Measurements from ENCODE around the gene SLC6A7. TPM values are rescaled to one million over a fixed set of nuclear protein-coding genes. Genes with fewer than 3 reads are reported as not detected.

SLC6A7 gene
- total RNA-seq, 1 donor from 2014 or later, result not detected

GRCh38 chr5:150213530-150213929 is 23.7 kb downstream of the SLC6A7 start:
- peaks cover 6% of the 10 kb centered on the region for H3K27me3 Mint-ChIP-seq (ENCODE audit: unreplicated experiment)
- DNase-seq, result no peak
- H3K4me1 Mint-ChIP-seq (ENCODE audit: low read depth, unreplicated experiment), result no peaks in the 10 kb centered on the region
- peaks cover 4% of the 10 kb centered on the region for H3K9me3 Mint-ChIP-seq (ENCODE audit: unreplicated experiment)
- H3K36me3 Mint-ChIP-seq (ENCODE audit: unreplicated experiment), result no peaks in the 10 kb centered on the region
- H3K27ac Mint-ChIP-seq (ENCODE audit: unreplicated experiment), result no peak overlapping the region
- no peak for TF ChIP-seq CTCF (IDR thresholded peaks at IDR 0.05; ENCODE audit: partially characterized antibody, unreplicated experiment)
- no peak overlapping the region for H3K4me3 Mint-ChIP-seq (ENCODE audit: unreplicated experiment)

GRCh38 chr5:150214289-150214688 is 24.4 kb downstream of the SLC6A7 start:
- no peak for DNase-seq
- H3K27ac Mint-ChIP-seq (ENCODE audit: unreplicated experiment), result no peak overlapping the region
- peaks cover 6% of the 10 kb centered on the region for H3K27me3 Mint-ChIP-seq (ENCODE audit: unreplicated experiment)
- H3K4me3 Mint-ChIP-seq (ENCODE audit: unreplicated experiment), result no peak overlapping the region
- H3K9me3 Mint-ChIP-seq (ENCODE audit: unreplicated experiment), result peaks cover 4% of the 10 kb centered on the region
- H3K36me3 Mint-ChIP-seq (ENCODE audit: unreplicated experiment), result no peaks in the 10 kb centered on the region
- no peaks in the 10 kb centered on the region for H3K4me1 Mint-ChIP-seq (ENCODE audit: low read depth, unreplicated experiment)
- no peak for TF ChIP-seq CTCF (IDR thresholded peaks at IDR 0.05; ENCODE audit: partially characterized antibody, unreplicated experiment)

GRCh38 chr5:150215979-150216944 is 26.4 kb downstream of the SLC6A7 start:
- no peak for DNase-seq
- H3K27ac Mint-ChIP-seq (ENCODE audit: unreplicated experiment), result no peak overlapping the region
- peaks cover 4% of the 10 kb centered on the region for H3K9me3 Mint-ChIP-seq (ENCODE audit: unreplicated experiment)

DNA sequence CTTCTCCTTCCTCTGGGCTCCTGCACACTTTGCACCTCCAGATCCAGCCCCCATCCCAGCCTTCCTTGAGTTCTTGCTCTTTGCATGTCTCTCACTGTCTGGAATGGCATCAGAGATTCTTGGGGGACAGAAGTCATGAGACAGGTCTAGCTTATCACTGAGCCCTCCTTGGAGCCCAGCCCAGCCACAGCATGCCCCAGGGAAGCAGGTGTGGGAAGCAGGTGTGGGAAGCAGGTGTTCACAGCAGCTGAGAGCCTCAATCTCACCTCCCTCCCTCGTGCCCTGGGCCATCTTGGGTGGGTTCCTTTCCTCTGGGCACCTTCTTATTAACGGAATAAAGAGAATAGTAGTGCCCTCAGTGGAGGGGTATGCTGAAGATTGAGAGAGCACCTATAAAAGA is 27.2 kb downstream of the SLC6A7 start:
- H3K36me3 Mint-ChIP-seq (ENCODE audit: unreplicated experiment), result no peaks in the 10 kb centered on the region
- DNase-seq, result no peak
- TF ChIP-seq CTCF (IDR thresholded peaks at IDR 0.05; ENCODE audit: partially characterized antibody, unreplicated experiment), result no peak
- peaks cover 4% of the 10 kb centered on the region for H3K9me3 Mint-ChIP-seq (ENCODE audit: unreplicated experiment)
- H3K4me3 Mint-ChIP-seq (ENCODE audit: unreplicated experiment), result no peak overlapping the region
- peaks cover 2% of the 10 kb centered on the region for H3K27me3 Mint-ChIP-seq (ENCODE audit: unreplicated experiment)
- H3K27ac Mint-ChIP-seq (ENCODE audit: unreplicated experiment), result no peak overlapping the region
- peaks cover 9% of the 10 kb centered on the region for H3K4me1 Mint-ChIP-seq (ENCODE audit: low read depth, unreplicated experiment)

More at GRCh38 chr5:150215979-150216944, 26.4 kb downstream of the SLC6A7 start:
- no peak for TF ChIP-seq CTCF (IDR thresholded peaks at IDR 0.05; ENCODE audit: partially characterized antibody, unreplicated experiment)
- H3K4me1 Mint-ChIP-seq (ENCODE audit: low read depth, unreplicated experiment), result peaks cover 6% of the 10 kb centered on the region
- H3K27me3 Mint-ChIP-seq (ENCODE audit: unreplicated experiment), result peaks cover 4% of the 10 kb centered on the region
- H3K4me3 Mint-ChIP-seq (ENCODE audit: unreplicated experiment), result no peak overlapping the region
- no peaks in the 10 kb centered on the region for H3K36me3 Mint-ChIP-seq (ENCODE audit: unreplicated experiment)
